Left renal cortex interstitium (tissue), 4 donors: ENCODE measurements around the gene RNPS1. TPM values are rescaled to one million over a fixed set of nuclear protein-coding genes. Genes with fewer than 3 reads are reported as not detected.

ENCODE experiments used
- DNase-seq, 4 donors: peaks; one replicate each; pipeline ENCODE4 v3.0.0-alpha.2; 2013; ENCODE audit warnings: low read depth in 4 of 4, low spot score in 2 of 4, missing footprints in 1 of 4
- polyA plus RNA-seq, 4 donors: library from polyadenylated mRNA; unstranded; fragments of 120-200 nt; gene quantifications; one replicate each; pipeline ENCODE4 v1.2.1, GENCODE V29; 2013; ENCODE audit not compliant: insufficient read length in 4 of 4

The RNPS1 gene
- polyA plus RNA-seq, 4 donors, result 179 to 229 (median 214) TPM

DNA sequence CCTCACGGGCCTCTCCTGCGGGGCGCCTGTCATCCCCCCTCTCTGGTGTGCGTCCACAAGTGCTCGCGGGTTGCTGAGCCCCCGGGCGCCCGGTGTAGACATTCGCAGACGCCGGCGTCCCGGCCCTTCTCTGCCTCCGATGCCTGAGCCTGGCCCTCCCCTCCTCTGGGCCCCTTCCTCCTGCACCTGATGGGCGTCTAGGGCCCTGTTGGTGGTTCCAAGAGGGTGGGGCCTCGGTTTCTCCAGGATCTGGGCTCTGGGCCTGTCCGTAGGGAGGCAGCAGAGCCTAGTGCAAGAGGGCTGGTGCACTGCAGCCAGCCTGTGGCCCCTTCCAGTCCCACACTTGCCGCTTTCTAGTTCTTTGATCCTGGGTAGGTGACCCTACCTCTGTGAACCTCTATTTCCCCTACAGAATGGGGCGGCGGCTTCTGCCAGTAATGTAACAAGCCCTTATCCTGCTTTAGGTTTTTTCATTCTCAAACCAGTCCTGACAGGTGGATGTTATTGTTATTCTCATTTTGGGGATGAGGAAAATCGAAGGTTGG is 43.9 kb downstream of the RNPS1 start:
- DNase-seq, result no peak

DNA sequence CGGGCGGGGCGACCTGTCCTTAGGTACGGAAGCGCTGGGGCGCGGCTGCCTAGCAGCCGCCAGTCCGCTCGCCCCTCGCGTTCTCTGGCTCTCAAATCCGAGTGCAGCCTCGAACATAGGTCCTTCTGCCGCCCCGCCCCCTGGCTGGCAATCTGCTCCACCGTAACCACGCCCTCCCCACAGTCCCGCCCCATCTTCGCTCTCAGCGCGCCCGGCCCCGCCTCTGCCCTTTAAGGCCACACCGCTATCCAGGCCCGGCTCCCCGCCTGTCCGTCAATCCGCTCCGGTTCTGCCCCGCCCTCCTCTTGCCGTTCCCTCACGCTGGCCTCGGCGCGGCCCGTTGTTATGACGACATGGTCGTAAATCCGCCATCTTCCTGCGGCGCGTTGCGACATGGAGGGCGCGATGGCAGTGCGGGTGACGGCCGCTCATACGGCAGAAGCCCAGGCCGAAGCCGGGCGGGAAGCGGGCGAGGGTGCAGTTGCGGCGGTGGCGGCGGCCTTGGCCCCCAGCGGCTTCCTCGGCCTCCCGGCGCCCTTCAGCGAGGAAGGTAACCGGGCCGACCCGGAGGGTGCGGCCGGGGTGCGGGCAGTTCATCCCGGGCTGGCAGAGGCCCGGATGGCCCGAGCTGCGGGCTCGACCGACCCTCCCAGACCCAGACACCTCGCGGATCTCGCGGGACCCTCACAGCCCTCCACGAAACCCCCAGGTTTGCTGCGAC is 44.5 kb downstream of the RNPS1 start, which contains the start of gene E4F1:
Gene E4F1 (plus strand): TSS at position 371 of the 721 bp plus-strand sequence. CDS start 23 bp downstream, at position 394.
- DNase-seq, result peak; percentile 85 to 98 (median 94)

DNA sequence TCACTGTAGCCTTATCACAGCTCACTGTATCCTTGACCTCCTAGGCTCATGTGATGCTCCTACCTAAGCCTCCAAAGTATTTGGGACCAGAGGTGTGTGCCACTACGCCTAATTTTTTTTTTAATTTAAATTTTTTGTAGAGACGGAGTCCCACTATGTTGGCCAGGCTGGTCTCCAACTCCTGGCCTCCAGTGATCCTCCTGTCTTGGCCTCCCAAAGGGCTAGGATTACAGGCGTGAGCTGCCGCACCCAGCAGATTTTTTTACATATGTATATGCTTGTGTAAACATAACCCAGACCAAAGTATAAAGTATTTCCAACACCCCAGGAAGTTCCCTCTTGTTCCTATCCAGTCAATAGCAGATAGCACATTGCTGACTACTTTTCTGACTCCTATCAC is 51.6 kb downstream of the RNPS1 start:
- DNase-seq, result no peak

DNA sequence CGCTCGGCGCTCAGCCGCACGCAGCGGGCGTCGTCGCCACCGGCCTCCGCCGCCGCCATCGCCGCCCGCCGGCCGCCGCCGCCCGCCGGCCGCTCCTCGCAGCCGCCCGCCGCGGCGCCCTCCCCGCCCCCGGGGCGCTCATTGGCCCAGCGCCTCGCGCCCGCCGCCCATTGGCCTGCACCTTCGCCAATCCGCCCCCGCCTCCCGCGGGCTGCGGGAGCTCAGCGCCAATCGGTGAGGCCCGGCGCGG is 53.3 kb downstream of the RNPS1 start, which contains the start of gene PGP:
Gene PGP (minus strand): TSS at position 122 of the 250 bp plus-strand sequence. CDS start 63 bp downstream, at position 59.
- DNase-seq, result no peak

DNA sequence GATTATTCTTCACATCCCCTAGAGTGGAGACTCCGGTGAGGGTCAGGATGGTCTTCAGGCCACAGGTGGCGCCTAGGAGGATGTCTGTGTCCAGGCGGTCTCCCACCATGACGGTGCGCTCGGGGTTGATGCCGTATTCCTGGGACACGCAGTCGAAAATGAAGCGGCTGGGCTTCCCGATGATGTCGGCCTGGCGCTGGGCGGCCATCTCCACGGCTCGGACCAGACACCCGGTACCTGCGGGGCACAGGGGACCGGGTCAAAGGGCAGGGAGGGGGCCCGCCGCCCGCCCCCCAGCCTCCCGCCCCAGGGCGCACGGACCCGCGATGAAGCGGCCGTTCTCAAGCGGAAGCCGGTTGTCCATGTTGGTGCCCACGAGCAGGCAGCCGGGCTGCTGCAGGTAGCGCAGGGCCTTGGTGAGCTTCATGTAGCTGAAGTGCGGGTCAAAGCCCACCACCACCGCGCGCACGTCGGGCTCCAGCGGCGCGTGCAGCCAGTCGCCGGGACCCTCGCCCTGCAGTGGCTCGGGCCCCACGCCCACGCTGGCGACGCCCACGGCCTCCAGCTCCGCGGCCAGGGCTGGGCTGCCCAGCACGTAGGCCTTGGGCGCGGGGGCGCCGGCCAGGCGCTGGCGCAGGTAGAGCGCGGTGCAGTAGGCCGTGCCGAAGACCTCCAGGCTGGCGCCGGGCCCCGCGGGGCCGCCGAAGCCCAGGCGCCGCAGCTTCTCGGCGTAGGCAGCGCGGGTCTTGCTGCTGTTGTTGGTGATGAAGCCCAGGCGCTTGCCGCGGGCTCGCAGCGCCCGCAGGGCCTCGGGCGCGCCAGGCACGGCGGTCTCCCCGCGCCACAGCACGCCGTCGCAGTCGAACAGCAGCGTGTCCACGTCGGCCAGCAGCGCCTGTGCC is 53.9 kb downstream of the RNPS1 start:
- no peak for DNase-seq

DNA sequence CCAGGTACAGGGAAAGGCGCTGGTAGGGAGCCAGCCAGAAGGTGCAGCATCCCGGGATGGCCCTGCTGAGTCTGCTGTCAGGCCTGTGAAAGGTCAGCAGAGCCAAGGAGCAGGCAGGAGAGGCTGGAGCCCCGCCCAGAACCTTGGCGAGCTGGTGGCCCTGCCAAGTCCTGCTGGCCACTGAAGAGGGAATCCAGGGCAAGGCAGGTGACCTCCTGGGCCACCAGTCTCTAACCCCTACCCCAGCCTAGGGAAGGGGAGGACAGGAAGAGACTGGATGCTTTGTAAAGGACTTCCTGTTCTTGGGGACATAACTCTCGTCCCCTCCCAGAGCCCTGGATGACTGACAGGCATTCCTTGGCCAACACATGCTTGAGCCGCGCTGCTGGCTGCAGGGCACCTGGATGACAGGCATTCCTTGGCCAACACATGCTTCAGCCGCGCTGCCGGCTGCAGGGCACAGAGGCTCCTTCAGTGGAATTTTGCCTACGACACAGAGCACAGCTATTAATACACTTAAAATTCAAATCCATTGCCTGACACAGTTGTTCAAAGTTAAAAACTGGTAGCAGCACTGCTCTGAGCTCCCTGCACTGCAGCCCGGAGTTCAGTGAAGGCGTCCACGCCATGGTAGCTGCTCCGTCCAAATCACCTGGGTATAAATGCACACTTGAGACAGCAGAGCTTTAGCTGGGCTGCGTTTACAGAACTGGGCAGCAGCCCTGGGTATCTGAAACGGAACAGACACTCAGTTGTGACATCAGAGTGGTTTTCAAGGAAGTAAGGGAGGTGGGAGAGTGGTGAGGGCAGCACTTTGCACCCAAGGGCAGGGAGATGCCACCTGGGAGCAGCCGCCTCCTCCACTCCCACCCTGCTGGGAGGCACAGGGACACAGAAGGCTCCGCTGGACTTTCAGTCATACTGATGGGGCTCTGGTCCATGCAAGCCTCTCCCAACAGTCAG is 55.3 kb downstream of the RNPS1 start:
- DNase-seq, result no peak

DNA sequence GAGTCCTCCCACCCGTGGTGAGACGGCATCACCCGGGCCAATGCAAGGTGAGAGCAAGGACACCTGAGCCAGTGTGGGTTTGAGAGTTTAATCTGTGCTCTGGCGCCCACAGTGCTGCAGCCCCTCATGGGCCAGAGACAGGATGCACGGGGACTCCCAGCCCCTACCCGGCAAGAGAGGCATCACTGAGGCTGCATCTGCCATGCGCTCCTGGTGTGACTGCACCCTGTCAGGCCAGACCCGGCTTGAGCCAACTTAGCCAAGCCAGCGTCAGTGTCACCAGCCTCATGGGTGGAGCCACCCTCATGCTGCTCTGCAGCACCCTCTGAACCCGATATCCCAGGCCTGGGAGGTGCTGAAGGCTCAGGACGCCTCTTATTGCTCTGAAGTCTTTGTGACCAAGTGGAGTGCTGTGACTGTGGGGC is 56.0 kb downstream of the RNPS1 start:
- DNase-seq, result no peak

DNA sequence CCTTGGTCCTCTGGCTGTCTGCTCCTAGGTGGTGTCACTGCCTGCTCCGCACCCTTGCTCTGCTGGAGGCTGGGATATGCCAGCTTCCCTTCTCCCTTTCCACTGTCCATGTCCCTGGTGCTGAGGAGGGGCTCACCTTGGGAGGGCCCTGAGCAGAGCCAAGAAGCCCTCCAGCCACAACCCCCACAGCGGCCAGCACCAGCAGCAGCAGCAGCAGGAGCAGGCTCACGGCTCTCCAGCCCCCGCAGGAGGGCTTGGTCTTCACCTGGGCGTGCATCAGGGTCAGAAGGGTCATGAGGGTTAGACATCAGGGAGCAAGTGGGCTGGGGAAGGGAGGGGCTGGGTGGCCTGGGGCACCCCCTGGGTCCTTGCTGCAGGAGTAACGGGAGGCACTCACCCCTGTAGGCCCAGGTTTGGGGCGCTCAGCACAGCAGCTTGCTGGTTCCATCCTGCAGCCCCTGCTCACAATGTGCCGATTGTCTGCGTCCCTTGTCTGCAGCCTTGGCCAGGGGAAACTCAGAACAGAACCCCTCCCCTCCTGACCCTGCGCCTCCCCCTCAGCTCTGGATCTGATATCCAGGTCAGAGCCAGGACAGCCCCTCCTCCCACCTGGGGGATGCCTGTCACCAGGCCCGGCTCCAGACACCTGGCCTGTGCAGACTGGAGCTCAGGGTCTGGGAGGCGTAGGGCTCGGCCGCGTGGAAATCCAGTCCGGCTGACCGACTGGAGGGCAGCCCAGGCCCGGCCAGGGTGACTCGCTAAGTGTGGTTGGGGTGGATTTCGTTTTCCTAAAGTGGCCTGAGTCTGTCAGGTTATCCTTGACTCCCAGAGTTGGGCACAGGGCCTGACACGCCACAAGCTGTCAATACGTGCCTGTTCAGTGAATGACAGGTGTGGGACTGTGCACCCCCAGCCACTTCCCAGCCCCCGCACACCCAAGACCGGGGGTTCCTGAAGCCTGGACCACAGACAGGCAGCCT is 57.2 kb downstream of the RNPS1 start, which contains the start of gene BRICD5:
Gene BRICD5 (minus strand): TSS at position 478 of the 980 bp plus-strand sequence. CDS start 30 bp downstream, at position 448.
- no peak for DNase-seq

DNA sequence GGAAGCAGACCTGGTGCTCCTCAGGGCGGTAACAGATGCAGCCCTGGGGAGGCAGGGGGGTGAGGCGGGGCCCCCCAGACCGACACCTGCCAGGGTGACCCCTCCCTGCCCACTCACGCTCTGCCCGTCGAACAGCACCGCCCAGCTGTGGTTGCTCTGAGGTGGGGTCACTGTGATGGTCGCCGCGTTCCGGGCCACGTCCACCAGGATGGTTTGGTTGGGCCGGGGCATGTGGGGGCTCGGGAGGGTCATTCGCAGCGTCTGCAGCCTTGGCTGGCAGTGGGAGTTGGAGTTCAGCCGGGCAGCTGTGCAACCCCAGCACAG is 58.0 kb downstream of the RNPS1 start:
- DNase-seq, result no peak

DNA sequence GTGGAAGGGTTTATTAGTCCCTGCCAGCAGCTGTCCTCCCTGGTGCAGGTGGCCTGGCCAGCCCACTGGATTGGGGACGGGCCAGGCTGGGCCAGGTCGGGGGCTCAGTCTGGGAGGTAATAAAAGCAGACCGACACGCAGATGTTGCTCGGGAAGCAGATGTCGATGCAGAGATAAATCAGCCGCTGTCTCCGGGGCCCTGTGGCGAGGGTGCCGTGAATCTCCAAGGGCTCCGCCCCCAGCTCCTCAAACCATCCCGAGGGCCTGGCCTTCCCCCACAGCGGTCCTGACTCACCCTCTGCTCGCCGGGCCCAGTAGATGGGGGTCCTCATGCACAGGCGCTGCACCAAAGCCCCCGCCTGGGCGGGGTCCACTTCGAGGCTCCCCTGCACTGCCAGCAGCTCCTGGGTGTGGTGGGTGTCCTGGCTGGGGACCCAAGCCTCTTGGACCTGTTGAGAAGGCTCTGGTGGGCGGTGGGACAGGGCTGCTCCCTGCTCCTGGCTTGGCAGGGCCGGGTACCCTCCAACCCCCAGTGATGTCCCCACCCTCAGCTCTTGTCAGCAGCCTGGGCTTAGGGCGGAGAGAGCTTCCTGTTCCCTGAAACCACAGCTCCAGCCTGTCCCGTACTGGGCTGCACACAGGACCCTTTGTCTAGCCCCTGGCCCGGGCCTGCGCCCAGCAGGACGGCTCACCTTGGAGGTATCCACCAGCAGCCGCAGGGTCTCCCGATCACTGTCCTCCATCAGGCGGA is 58.5 kb downstream of the RNPS1 start:
- no peak for DNase-seq

DNA sequence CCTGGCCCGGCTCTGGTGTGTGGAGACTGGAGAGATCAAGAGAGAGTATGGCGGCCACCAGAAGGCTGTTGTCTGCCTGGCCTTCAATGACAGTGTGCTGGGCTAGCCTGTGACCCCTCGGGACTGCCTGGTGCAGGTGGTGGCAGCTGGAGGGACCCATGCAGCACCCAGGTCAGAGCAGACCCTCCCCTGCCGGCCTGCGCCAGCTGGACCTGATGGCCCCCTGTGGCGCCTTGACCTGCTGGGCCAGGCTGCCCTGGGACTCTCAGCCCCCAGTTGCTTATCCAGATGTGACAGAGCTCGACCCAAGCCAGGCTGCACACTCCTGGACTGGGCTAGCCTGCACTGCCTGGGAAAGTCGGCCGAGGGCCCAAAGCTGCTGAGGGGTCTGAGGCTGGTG is 59.2 kb downstream of the RNPS1 start:
- DNase-seq, result no peak

DNA sequence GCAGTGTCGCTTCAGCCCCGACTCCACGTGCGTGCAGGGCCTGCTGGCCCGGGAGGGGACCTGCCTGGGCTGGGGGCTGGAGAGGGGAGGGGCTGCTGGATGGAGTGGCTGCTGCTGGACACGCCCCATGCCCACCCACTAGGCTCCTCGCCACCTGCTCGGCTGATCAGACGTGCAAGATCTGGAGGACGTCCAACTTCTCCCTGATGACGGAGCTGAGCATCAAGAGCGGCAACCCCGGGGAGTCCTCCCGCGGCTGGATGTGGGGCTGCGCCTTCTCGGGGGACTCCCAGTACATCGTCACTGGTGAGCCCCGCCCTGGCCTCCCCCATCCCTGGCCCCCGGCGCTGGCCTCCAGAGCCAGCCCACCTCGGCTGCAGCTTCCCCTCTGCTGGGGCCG is 59.6 kb downstream of the RNPS1 start:
- DNase-seq, result no peak

DNA sequence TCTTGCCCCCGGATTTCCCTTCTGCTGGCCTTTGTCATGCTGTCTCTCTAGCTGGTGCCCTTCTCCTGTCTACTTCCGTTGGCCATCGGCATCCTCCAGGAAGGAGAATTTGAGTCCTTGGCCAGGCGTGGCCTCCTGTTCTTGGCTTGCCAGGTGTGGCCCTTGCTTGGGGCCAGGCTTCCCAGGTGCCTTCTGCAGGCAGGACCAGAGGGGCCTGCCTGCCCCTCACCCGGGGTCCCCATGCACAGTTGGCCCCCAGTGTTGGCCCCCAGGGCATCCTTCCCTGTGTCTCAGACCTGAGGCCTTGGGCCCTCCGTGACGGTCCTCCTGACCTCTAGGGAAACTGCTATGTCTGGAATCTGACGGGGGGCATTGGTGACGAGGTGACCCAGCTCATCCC is 60.1 kb downstream of the RNPS1 start:
- no peak for DNase-seq

DNA sequence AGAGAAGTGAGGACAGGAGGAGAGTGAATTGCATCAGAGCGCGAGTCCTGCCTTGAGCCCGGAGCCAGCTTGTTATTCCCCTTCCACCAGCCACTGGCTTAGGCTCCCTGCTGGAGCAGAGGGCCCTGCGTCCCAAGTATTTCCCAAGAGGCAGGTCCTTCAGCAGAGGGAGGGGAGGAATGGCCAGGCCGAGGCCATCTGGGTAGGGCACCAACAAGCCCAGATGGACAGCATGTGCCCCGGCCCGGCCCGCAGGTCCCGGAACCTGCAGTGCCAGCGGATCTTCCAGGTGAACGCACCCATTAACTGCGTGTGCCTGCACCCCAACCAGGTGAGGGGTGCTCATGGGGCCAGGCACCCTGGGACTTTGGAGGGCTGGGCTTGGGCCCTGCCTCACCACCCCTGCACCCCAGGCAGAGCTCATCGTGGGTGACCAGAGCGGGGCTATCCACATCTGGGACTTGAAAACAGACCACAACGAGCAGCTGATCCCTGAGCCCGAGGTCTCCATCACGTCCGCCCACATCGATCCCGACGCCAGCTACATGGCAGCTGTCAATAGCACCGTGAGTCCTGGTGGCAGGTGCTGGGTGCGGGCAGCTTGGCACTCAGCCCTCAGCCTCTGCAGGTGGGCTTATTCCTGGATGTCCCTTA is 61.0 kb downstream of the RNPS1 start:
- no peak for DNase-seq

DNA sequence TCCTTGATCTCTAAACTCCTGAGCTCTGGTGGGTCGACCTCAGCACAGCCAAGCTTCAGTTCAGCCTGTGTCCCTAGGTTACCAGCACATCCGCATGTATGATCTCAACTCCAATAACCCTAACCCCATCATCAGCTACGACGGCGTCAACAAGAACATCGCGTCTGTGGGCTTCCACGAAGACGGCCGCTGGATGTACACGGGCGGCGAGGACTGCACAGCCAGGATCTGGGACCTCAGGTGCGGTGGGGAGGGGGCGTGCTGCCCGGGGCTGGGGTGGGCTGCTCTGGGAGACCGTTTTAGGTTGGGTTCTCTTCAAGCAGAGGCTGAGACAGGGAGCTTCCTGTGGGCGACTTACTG is 61.5 kb downstream of the RNPS1 start:
- no peak for DNase-seq

DNA sequence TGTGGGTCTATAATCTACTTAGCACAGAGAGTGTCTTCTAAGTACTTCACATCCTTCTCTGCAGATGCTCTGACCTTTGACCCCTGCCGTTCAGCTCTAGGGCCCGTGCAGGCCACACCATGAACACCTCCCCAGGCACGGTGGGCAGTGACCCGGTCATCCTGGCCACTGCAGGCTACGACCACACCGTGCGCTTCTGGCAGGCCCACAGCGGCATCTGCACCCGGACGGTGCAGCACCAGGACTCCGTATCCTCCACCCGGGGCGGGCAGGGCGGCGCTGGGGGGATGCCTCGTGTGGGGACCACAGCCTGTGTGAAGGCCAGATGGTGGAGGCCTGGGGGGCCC is 62.0 kb downstream of the RNPS1 start:
- DNase-seq, result no peak

DNA sequence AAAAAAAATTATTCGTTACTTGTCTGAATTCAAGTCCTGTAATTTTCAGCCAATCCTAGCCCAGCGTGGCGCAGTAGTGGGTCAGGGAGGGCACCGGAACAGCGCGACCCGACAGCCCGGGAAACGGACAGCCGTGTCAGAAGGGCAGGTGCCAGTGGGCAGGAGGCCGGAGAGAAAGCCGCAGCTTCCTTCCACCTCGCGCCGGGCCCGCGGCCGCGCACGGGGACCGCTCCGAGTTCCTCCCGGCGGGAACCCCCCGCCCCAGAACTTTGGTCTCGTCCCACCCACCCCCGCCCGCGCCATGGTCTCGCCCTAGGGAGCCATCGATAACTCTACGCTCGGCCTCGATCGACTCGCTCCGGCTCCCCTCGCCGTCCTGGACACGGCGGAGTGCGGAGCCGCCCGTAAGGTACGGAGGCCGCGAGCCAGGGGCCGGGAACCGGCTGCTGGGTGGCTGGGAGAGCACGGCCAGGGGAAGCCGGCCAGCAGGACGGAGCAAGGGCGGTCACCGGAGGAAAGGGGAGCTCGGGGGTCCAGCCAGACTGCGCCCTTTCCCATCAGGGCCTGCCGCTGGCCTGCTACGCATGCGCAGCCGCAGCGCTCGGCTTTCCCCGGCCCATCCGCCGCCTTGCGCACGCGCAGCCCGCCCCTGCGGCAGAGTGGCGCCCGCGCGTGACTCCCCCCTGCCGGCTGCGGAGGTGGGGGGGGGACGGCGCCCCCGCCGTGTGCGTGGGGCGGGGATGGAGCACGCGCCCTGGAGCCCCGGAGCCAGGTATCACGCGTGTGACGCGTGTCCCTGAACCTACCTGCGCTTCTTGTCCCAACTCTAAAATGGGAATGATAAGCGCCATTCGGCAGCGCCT is 62.6 kb downstream of the RNPS1 start, which contains the start of gene MLST8:
Gene MLST8 (plus strand): TSS at position 351 of the 863 bp plus-strand sequence. CDS start 632 bp downstream, outside the sequence.
- DNase-seq, result peak; percentile 73 to 87 (median 80)
